HG03565 (cell line): ENCODE results near the gene C12orf42.

Source experiments
- ATAC-seq: cut with Tn5 transposase; IDR thresholded peaks from one replicate; pipeline ENCODE4 v1.9.1; 2021; ENCODE audit warnings: mild to moderate bottlenecking, moderate library complexity; ENCODE audit not compliant: unreplicated experiment

C12orf42 gene

DNA sequence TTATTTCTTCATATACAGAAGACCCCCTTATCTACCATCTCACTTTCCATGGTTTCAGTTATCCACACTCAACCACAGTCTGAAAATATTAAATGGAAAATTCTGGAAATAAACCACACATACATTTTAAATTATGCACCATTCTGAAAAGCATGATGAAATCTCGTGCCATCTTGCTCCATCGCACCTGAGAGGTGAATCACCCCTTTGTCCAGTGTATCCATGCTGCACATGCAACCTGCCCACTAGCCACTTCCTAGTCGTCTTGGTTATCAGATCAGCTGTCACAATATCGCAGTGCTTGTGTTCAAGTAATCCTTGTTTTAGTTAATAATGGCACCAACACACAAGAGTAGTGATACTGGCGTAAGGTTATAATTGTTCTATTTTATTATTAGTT, 145.7 kb downstream of the C12orf42 start:
- no peak for ATAC-seq

DNA sequence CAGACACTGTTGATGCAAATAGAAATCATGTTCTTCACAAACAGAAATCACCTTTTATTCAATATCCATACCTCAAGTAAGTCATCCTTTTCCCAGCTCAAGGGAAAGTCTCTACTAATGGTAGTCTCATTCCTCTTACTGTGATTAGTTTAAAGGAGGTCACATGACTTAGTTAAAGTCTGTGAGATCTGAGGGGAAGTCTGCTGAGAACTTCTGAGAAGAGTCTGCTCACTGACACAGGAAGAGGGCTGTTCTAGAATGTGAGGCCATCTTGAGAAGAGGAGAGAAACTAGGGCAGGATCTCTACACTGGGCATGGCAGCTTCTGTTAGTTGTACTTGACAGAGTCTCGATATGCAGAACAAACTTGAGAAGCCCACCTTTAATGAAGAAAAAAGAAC, 146.8 kb downstream of the C12orf42 start:
- ATAC-seq: no peak

DNA sequence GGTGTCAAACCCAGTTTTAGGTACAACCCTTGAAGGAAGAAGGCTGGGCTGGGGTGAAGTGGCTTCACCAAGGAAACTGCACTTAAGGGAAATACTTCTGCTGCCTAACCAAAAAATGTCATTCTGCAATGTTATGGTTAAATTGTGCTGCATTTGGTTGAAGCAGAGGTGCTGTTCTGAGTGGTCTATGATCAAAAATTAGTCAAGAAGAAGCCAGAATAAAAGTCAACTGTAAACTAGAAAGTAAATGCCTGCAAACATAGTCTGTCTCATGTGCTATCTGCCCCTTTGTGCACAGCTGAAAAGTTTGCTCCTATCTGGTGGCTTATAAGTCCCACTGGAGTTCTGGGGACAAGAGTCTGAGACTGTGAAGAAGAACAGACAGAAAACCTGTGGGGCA, 158.8 kb downstream of the C12orf42 start:
- ATAC-seq: no peak

DNA sequence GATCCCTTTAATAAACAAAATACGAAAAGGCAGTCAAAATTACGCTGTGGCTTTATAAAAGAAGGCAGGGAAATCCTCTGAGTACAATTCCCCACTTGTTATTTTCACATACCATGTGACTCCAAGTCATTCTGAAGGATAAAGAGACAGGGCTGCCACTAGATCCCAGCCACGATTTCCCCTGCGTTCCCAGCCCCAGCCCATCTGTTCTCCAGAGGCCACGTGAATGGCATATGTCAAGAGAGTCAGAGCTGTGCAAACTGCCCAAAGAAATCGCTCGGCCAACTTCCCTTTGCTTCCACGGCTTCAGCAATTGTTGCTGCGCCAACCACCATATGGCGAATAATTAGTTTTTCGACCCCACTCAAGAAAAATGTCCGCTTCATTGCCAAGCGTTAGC, 161.3 kb downstream of the C12orf42 start:
- no peak for ATAC-seq

DNA sequence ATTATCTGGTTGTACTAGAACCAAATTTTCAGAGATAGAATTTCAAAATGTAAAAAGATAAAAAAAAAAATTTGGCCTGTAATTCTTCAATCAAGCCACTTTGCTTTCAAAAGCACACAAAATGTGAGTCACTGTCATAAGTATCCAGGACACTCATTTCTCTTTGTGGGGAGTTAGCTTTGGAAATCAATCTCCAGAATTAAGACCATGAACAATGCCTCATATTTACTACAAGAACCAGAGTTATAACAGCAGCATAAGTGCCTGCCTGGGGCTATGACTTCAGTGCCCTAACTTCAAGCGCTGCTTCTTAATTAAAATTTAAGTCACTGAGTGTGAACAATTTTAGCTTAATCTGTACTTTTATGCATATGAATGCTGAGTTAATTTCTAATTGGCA, 162.1 kb downstream of the C12orf42 start:
- no peak for ATAC-seq

DNA sequence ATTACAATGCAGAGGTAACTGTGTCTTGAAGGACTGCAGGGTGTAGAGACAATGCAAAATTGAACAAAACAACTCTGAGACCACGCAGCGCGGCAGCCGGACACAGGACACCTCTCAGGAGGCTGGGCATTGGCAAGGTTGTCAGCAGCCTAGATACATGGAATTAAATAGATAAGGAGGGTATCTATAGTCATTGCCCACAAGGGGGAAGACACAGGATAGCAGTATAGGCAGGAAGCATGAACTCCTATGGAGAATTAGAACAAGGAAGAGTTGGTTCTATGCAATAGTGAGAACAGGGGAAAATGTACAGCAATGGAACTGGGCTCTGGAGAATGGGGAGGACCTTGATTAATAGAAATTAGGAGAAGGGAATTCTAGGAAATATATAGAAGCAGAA, 164.1 kb downstream of the C12orf42 start:
- no peak for ATAC-seq

DNA sequence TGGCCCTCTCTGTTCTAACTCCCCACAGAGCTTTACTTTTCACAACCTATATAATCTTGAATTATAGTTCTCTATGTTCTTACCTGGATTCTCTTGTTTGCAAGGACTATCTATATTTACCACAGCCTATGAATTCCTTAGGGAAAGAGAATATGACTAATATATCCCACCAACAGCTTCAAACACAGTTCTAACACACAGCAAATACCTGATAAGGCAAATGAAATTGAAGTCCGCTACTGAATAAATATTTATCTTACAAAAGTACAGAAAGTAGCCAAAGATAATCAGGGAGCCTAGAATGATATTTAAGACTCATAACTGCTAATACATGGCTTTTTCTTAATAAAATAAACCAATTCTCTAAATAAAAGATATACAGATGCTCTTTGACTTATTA, 165.1 kb downstream of the C12orf42 start:
- no peak for ATAC-seq

DNA sequence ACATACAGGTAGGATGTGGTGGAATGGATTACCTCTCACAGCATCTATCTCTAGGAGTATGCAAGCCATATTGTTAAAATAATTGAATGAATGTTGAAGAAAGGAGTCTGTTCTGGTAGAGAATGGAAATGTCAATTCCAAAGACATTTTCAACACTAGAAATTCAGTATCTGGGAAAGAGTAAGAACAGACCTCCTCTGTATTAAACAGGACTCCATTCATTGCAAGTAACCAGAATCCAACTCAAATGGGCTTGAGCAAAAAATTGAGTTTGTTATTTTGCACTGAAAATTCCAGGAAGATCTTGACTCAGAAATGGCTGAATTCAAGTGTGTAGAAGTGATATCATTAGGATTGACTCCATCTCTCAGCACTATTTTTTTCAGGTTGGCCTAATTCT, 168.1 kb downstream of the C12orf42 start:
- no peak for ATAC-seq

DNA sequence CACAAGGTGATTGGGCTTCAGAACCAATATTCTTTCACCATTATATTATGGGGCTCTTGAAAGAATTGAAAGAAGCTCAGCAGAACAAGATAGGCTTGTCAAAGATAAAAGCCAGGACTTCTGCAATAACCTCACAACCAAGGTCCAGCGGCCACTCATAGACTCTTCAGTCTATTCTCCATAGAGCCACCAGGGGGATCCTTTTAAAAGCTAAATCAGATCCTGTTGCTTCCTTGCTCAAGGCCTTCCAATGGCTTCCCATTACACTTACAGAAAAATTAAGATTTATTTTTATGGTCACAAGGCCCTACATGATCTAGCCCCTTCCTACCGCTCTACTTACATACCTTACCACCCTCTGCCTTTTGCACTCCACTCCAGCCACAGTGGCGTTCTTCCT, 169.6 kb downstream of the C12orf42 start:
- no peak for ATAC-seq

DNA sequence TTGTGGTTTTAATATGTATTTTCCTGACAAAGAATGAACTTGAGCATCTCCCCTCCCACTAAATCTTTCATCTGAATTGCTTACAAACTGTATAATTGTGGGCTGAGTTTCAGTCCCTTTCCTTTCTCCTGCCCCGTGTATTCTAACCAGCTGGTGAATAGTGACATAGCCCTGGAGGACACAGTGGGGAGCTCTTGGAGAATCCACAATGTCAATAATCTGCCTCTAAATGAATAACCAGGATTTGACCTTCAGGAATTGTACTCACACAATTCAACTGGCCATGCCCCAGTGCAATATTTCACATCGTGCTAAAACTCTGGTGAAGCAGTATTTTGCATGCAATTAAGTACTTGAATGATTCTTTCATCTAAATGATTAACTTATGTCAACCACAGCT, 177.2 kb downstream of the C12orf42 start:
- ATAC-seq: no peak

DNA sequence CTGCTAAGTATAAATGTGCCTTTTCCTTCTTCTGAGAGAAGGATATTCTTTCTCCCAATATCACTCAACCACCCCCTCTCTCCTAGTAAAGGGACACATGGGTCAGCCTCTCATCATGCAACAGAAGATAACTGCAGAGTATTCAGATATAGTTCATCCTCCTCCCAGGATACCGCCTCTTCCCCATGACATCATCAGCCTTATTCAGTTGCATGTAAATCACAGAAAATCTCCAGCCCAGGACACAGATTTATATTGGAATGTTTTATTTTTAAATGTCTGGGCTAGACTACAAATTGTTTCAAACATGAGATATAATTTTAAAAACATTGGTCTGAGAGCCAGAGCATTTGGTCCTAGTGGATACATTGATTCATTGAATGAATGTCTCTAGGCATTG, 178.5 kb downstream of the C12orf42 start:
- no peak for ATAC-seq

DNA sequence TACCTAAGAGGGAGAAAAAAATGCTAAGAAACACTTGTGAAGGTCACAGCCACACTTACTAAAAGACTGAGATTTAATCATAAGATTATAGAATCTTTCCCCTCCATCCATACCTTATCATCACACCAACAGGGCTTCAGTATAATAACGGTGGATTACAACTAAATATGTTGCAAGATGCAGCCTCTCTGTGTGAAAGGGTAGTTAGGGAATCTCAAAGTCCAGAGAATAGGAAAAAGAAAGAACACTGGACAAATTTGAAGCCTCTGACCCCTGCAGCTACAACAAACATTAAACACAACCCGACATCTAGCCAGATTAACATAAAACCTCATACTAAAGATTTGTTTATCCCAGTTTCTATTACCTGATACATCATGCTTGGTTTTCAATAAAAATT, 181.0 kb downstream of the C12orf42 start:
- ATAC-seq: no peak

DNA sequence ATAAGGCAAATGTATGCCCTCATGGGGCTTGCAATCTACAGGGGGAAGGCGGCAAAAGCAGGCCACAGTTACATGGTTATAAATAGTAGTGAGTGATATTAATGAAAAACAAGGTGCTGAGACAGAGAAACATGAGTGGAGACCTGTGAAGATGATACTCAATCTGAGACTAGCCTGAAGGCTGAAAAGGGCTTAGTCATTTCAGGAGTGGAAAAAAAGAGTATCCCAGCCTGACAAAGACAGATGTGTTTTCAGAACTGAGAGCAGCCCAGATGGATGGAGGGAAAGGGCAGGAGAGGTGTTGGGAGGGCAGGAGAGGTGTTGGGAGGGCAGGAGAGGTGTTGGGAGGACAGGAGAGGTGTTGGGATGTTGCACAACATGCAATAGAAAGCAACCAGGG, 181.9 kb downstream of the C12orf42 start:
- no peak for ATAC-seq

DNA sequence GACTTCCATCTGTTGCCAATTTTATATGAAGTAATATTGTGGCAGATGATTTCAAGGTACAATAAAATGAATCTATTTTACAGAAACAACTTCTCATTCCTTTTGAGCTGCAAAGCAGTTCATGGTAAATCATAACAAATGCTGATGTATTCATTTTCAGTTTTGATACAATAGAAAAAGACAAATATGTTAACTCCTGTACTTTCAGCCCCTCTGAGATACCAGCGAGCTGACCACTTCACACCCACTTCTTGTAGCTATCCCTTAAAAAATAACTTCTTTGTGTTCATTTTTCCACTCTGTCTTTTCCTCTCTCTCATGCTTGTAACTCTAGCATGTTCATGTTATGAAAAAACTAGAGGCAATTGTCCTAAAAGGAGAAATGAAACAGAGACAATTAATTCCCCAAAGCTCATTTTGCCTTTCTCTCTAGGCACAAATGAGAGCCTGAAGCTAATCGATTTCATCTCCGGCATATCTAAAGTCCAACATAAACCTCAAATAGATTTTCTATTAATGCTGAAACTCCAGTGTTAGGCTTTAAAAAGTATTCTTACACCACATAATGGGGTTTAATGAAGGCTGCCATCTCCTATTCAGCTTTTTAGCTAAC, 182.9 kb downstream of the C12orf42 start:
- no peak for ATAC-seq

DNA sequence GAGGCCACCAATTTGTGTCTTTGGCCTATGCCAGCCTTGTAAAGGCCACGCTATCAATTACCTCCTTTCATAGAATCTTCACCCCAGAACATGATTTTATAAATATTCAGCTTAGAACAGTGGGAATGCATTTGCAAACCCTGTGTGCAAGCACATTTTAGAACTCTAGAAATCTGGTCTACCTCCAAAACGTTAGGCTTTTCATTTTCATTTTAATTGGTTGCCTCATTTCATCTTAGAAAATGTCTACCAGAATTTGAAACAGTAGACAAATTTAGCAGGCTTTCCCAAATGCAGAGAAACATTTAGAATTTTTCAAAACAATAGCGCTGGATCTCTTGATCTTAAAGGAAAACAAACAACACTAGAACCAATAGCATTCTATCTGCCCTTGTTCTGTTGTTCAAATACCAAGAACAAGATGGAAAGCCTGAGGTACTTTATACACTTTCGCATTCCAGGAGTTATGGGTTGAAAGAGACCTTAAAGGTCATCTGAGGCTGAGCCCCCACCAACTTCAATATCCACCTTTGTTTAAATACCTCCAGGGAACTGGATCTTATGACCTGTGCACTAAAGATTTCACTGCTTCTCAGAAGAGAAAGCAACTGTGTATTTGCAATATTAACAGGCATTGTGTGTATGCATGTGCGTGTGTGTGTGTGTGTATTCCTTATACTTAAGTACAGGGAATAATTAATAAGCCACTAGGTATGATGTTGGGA, 185.1 kb downstream of the C12orf42 start:
- no peak for ATAC-seq

DNA sequence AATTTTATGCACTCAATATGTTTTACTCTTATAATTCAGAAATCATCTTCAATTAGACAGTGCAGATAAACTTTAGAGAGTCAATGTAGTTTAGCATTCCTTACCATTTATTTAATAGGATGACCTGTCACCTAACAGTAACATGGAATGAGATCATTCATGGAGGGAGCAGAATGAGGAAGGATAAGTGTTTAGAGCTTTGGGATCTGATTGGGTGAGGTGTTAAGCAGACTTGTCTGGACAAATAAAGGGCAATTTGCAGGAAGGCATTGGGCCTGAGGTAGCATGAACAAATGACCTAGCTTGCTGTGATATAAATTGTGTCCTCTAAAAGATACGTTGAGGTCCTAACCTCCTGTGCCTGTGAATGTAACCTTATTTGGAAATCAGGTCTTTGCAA, 187.4 kb downstream of the C12orf42 start:
- no peak for ATAC-seq

DNA sequence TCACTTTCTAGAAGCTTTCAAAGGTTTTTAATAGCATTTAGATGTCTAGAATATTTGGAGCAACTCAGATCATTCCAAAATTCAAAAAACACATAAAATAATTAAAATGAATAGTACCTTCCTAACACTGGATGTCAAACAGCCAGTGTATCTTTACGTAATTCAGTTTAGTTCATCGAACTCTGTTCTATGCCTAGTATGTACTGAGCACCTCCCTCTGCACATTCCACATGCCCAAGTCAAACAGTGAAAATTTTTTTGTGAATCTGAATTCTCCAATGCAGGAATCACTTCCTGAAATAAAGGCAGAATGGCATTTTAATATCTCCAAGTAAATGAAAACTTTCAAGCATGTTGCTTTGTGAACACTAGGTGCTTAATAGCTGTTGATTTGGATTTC, 192.3 kb downstream of the C12orf42 start:
- no peak for ATAC-seq

DNA sequence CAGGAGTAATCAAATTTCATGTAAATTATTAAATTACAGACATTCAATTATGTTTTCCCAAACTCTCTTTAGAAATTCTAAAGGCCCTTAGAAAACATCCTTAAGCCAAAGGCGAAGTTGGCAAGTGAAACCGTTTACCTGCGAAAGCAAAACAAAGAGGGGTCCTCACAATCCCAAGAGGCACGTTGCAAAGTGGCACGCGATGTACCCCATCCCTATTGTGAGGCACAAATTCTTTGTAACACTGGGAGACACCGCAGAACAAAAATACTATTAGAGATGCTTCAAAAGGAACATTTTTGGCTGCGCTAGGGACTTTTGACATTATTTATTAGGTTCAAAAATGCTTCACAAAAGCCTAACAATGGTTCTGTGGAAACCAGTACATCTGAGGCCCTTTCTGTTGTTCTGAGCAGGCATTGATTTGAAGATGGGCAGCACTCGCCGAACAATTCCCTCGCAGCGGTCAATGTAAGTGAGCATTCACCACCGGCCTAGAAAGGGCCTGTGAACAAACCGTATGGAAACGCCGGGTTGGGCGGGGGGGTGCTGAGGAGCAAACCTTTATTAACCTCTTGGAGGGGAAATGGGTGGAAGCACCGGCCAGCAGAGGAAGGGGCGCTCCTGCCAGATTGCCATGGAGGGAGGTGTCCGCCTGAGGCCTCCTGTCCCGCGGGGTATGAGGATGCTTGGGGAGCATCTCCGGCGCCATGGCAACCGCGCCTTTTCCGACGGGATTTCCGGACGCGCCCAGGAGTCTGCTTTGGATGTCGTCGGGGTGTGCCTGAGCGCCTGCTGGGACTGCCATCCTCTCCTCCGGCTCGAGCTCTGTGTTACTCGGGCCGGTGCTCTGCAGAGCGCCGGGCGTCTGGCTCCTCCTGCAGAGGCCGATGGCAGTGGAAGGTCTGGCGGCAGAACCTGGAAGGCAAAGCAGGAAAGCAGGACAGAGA, 193.9 kb downstream of the C12orf42 start:
- ATAC-seq: no peak

DNA sequence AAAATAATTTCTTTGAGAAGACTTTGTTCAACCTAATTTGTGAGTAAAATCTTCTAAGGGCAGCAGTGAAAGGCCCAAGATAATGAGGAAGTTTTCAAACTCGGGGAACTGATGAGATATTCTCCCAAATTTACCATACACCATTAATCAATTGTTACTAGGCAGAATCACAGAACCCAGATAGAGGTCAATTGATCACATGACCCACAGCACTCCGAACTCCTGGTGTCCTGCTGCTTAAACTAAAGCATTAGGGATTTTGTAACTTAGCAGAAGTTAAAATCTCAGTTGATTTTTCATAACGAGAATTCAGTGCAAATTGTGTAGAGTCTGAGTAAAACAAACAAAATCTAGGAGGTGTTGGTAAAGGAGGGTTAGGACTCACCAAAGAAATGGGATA, 207.8 kb downstream of the C12orf42 start:
- no peak for ATAC-seq

DNA sequence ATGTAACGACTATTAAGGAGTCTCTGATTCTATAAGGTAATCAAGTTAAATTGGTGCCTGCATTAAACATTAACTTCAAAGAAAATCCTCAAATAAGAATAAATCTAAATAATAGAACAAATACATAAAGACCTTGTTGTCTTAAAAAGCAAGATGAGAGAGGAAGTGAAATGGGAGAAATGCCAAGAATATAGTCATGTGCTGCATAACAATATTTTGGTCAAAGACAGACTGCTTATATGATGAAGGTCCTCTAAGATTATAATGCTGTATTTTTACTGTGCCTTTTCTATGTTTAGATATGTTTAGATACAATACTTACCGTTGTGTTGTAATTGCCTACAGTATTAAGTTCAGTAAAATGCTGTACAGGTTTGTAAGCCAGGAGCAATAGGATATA, 213.6 kb downstream of the C12orf42 start:
- ATAC-seq: no peak

DNA sequence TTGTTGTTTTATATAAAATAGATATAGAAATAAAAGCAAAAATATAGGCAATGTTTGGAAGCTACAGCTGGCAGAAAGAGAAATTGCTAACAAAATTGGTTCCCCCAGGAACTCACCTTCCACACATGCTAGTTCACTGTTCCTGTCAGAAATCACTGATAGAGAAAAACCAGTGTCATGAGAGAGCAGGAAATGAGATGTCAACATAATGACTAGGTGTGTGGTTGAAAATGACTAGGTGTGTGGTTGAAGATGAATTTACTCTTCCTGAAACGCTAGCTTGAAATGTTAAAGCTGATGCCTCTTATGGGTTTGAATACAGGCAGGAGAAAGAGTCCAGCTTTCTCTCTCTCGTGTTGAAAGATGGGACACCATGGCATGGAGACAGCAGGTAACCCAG, 216.3 kb downstream of the C12orf42 start:
- ATAC-seq: peak; percentile 88

DNA sequence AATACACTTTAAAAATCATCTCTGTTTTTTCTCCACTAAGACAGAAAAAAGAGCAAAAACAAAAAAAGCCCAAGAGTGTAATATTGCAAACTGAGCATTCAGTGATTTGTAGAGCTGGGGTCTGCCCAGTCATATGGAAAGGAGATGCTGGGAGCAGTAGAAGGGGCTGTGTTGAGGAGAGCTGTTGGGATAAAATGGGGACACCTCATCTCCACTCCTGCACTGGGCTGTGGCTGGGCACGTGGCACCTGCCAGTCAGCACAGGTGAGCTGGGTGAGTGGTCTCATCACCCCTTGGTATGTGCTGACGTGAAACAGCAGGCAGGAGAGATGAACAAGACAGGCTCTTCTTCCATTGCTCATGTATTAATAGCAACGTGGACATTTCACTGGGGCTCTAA, 217.4 kb downstream of the C12orf42 start:
- no peak for ATAC-seq
